GM21528 (cell line): ENCODE measurements around the gene PRKG1.

ENCODE experiments used
- ATAC-seq: cut with Tn5 transposase; IDR thresholded peaks from one replicate; pipeline ENCODE4 v1.9.1; 2021; ENCODE audit warnings: mild to moderate bottlenecking, moderate library complexity; ENCODE audit not compliant: unreplicated experiment, low FRiP score

Gene PRKG1

DNA sequence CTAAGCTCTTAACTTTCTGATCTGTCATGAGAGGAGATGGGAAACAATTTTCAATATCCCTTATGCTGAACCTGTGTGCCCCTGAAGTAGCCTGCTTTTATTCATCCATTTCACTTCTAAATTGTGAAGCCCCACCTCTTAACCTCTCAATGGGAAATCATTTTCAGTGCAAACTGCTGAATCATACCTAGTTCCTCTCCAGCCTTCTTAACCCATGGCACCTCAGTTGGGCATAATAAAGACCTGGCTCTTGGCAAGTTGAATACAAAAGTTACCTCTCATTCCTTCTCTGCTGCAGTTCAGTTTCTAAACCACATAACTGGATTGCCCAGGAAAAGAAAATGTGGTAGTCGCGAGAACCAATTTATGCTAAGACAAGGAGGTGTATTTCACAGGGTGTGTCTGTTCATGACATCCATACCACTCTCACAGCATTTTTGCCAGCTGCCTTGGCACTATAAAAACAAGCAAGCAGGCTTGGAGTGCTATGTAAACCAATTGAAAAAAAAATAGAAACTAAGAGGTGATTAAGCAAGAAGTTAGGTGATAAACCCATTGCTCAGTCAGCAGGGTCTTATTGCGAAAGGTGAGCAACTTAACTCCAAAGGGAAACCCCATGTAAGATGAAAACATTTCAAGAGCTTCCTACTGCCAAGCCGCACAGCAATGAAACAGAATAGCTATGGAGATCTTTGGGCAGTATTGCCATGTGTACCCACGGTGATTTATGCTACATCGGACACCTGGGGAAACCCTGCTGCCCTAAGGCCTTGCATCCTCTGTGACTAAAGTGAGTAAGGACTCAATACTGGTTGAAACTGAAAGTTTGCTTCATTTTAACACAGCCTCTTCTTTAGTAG is 1182.8 kb downstream of the PRKG1 start:
- ATAC-seq, result peak; percentile 100

DNA sequence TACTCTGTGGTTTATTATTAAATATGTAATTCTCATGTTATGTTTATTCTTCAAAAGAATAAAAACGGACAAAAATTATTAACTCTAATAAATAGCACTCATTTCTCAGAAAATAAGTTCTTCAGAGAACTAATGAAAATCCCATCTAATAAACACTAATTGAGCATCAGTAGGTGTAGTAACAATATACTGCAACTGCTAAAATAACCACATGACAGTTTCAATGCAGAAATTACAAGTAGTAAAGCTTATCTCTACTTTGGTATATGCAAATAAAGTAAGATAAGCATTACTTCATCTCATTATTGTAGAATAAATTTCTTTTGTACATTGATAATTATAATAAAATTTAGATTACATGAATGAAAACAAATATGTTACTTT is 1183.4 kb downstream of the PRKG1 start:
- ATAC-seq, result peak; percentile 92

DNA sequence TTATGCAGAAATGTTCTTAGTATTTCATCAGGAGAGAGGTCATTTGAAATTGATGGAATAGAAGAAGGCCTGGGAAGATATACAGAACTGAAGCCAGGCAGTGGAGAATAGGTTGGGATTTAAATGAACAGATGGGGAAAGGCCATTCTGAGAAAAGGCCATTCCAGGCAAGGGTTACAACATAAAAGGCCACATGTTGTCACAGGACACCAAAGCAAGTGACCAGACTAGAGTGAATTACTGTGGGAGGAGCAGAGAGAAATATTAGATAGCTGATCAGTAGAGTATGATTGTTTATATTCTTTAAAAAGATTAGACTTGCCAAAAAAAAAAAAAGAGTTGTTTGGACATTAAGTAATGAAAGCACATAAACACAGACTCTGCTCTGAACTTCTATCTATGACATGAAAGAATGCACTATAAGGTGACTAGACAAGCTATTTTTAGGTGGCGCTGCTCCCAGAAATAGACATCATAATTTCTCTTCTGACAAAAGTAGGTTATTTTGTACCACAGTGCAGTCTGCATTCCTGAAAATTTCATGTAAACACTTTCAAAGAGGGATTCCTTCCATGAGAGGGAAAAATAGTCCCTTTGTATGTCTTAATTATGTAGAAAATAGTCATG is 1184.6 kb downstream of the PRKG1 start:
- ATAC-seq, result no peak

DNA sequence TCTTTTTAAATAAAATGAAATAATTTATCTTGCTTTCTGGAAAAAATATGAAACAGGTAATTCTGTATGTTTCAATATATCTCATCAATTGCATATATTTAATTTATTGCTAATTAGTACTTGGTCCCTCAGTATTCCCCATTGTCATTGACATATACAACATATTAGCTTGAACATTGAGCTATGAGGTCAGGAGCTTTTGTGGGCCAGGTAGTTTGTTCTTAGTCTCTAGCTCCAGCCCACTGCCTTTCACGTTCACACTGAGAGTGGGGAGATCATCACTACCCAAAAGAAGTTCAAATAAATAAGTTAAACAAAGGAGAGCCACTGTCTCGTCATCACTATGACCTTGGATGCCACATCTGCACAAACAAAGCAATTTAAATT is 1185.1 kb downstream of the PRKG1 start:
- no peak for ATAC-seq

DNA sequence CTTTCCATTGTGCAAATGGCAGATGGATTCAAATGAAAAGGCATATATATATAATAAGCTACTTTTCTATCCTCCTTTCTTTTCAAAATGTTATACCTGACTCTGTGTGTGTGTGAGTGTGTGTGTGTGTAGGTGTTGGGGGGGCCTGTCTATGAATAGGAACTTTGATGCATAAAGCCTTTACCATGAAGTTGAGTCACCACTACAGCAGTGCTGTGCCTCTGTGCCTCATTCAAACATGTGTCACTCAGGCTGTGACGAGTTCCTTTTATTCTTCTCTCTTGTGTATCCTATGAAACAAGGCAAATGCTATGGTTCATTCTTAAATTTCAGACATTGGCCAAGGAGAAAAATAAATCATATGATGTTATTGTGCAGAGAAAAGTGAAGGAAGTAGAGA is 1187.1 kb downstream of the PRKG1 start:
- no peak for ATAC-seq

DNA sequence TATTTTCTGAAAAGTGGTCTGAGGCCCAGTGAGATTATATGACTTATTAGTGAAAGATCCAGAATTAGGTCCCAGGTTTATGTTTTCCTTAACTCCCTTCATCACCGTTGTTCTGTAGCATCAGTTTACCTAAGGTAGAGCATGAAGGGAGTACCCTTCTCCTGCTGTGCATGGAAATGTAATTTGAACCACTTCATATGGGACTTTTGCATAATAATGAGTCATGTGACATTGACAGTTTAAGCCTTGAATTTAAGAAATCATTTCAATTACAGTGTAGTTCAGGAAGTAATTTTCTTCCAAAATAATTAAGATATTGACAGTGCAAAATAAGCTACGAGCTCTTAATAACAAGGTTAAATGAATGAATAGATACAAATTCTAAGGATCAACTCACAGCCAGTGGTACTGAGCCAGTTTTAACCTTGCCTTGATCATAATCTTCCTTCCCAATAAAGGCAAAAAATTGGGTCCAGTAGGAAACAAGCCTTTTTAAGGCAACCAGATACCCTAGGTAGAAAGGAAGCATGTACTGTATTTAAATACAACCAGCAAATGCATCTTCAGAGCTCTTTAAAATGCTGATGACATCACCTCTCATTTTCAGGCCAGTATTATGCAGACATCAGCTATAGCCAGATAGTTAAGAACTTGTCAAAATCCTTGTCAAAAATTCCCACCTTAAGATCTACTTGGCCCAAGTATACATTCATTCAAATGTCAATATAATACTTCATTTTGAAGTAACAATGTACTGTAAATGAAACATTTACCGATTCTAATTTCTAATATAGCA is 1191.0 kb downstream of the PRKG1 start:
- no peak for ATAC-seq

DNA sequence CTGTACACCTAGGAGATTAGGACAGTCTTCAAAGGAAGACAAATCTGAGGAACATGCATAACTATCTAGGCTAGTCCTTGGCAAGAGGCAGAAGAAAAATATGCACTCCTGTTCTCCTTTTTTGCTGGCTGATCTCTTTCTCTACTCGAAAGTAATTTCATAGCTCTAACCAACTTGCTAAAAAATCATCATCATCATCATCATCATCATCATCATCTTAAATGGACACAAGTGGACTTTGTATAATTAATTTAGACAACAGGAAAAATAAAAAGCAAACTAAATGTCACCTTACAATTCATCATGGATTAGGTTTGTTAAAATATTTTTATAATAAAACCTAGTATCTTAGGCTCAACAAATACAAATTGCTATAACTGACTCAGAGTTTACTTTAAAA is 1192.6 kb downstream of the PRKG1 start:
- no peak for ATAC-seq

DNA sequence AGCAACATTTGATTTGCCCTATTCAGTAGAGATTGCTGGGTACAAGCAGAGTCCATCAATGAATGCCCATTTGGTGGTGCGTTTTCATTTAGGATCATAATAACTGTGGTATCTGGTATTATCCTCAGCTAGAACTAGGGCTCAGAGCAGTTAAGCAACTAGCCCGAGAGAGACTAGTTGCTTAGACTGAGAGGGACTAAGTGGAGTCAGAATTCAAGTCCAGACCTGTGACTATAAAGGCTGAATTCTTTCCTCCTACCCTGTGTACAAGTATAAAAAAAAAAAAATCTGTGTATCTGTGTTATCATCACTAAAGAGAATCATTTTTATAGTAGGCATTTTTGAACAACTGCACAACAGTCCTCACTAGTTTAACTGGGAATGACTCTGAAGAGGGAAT is 1194.5 kb downstream of the PRKG1 start:
- no peak for ATAC-seq

DNA sequence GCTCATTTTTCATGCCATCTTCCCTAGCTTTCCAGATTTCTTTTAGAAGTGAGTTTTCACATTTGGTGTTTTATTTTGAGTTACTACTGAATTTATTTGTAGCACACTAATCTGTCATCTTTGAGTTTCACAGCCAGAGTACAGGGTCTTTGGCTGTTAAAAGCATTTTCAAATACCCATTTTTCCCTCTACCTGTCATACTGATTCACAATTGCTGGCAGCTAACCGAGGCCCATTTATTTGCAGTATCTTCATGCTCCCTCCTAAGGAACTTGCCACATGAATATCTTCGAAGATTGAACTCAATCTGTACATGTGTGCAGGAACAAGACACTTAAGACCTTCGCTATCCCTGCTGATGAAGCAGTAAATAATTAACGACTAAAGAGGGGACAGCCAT is 1194.9 kb downstream of the PRKG1 start:
- no peak for ATAC-seq

DNA sequence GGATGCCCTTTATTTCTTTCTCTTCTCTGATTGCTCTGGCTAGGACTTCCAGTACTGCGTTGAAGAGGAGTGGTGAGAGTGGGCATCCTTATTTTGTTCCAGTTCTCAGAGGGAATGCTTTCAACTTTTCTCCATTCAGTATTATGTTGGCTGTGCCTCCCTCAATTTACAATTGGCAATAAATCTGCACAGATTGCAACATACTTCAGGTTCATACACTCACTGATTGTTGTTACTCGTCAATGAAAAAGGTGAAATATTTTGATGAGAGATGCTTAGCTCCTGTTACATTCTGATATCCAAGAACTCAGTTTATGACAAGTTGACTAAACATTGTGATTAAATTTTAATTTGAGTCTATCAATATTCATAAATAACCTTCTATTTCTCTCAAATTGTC is 1201.9 kb downstream of the PRKG1 start:
- no peak for ATAC-seq

DNA sequence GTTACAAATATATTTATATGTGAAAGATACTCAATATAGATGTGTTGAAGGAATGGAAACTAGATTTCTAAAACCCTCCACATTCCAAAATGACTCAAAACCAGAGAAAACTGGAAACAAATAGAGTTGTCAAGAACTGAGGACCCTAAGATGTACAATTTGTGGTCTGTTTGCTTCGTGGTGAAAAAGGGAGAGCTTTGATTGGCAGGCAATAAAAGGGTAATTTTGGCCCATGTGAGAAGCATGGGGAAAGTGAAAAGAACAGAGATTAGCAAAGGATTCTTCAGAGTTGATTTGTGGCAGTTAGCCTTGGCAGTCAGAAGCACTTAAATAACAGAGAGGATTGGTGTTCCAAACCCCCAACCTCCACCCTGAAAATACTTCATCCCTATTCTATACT is 1202.7 kb downstream of the PRKG1 start:
- ATAC-seq, result no peak

DNA sequence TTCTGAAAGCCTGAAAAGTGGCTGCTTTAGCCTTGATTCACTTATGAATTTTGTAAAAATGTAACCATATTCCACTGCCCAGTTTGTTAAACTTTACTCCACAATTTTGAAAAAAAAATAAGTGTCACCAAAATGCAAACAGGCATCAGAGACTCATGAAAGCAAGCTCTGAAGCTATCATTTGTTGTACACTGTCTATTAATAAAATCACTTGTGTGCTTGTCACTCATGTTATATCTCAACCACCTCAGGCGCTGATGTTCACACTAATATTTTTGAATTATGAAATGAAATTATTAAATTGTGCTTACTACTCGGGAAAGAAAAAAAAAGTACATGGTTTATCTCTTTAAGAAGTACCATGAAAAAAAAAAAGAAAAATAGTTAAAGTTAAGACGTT is 1205.3 kb downstream of the PRKG1 start:
- no peak for ATAC-seq

DNA sequence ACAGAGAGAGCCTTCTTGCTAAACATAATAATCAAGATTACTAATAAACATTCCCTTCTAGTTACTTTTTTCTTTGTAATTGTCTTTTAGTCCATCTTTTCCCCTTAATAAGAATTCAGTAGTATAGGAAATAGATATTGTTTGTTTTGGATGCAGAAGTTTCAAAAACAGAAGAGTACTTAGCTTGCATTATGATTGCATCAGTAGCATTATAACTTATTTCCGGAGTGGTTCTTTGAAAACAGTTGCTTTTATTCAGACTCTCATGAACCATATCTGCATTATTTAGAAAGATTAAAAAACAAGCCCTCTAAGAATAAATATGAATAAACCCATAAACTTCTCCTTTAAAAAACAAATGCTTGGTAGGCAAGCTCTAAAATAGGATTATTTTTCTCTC is 1205.8 kb downstream of the PRKG1 start:
- no peak for ATAC-seq

DNA sequence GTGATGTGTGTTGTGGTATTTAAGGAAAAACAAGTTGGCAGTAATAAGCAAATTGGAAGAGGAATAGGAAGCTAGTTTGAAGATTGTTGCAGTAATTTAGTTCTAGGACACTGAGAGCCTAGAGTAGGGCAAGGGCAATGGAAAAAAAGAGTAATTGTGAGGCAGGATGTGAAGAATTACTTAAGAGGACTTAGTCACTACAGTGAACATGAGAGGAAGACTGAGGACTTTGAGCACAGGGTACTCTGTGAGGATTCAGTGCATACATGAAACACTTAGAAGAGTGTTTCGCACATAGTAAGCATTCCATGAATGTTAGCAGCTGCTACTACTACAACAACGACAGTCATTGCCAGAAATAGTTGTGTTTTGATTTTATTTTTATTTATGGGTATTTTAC is 1208.9 kb downstream of the PRKG1 start:
- no peak for ATAC-seq

DNA sequence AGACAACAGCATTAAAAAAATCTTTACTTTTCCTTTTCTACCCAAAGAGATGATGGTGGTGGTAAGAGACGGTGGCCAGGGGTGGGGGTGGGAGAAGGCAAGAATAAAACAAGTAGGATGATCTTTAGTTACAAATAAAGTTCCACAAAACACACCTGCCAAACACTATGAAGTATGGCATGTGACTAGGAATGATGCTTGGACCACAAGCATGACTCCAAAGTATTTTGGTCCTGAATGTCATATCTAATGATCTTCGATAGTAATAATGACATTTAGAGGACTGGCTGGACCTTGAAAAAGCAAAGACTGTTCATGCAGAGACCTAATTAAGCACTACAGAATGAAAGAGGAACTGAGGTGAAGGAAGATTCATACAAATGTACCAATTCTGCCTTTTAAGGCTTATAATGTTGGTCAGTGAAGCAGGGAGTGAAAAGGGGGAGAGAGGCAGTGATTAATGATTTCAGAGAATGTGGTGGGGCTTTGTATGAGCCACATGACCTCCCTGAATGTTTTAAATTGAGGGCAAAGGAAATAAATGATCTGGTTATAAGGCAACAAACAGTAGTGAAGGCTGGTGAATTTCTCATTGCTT is 1210.2 kb downstream of the PRKG1 start:
- no peak for ATAC-seq

DNA sequence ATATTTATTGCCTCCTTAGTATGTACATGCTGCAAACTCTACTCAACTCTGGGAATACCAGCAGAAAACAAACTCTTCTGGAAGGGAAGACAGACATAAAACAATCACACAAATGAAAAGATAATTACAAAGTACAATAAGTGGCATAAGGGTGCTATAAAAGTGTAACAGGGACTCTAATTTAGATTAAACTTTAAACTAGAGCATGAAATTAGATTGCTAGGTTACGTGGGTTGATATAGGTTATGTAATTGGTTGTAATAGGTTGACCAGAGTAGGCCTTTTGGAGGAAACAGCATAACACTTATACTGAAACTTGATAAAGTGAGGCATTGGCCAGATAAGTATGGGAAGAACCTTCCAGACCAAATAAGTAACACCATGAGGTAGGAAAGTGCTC is 1213.6 kb downstream of the PRKG1 start:
- ATAC-seq, result no peak

DNA sequence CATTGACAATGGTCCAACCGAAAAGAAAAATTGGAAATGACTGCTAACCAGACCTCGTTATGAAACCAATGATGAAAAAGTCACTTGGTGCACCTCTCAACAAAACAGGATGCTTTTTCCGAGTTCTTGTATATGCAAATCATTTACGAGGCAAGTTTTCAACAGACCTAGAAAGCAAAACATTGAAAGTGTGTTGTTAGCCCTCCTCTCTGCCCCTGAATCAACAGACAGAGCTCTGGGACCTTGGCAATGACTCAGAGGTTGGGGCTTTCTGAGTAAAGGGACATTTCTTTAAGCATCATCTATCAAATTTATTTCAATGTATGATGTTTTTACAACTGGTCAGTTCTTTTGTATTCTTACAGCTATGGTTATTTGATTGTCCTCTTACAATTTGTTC is 1223.5 kb downstream of the PRKG1 start:
- no peak for ATAC-seq

DNA sequence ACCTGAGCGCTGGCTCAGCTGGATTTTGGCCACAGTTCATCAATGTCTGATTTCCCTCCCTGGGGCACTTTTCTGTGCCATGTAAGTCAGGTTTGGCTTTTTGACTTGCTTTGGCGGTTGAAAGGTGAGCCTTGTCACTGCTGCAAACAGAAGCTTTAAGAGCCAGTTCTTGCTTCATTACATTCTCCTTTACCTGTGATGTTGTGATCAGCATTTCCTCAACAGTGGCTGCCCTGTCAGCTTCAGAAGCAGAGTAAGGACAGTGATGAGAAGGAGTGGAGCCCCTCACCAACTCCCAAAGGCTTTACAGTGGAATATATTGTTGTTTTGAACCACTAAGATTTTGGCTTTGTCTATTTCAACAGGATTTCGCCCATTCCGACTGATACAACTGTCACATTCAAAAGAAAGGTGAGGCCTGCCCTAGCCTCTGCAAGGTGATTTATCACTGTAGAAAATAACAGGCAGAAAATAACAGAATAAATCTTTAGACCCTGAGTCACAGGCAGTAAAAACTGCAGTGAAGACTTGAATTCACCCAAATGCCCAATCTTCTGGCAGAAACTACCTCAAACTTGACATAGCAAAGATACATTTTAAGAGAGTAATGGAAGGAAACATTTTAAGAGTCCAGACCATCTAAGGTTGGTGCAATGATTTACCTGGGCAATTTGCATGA is 1226.5 kb downstream of the PRKG1 start:
- no peak for ATAC-seq

DNA sequence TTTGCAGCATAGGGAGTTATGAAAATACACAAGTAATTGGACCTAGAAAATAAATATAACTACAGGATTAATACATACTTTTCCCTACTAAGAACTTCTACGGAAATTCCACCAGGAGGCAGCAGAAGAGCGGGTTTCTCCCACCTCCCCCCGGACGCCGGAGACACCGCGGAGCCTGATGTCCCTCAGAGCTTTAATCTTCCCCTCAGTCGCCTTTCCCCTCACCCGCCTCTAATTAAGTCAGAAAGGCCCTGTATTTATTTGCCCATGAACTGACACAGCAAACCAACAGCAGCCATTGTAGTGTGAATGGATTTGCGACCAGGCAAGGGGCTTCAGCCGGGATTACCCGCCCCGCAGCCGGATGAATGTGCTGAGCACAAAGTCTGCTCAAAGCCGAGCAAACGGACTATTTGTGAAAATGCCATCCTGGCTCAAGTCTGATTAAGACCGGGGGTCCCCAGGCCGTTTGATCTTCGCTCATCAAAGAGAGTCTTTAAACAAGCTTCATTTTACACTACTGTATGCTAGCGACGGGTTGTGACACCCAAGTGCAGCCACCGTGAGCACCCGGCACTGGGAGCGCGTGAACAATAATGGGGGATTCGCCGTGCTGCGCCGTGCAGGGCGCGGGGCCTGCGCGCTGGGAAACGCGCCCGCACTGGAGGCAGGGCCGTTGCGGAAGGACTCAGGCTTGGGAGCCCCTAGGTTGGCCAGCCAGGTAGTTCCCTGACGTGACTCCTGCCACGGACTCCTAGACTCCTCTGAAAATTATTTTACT is 1234.2 kb downstream of the PRKG1 start:
- peak; percentile 73 for ATAC-seq

DNA sequence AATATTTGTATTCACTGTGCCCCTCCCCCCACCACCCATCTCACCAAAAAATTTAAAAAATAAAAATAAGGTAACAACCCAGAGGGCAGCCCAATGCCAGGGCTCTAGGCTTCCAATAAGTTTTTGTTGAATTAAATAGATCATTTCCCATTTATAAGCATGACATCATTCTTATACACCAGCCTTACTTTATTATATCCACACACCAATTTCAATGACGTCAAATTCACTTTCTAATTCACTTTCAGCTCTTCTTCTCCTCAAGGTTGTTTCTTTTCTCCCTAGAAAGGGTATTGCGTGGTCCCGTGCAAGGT is 1238.6 kb downstream of the PRKG1 start:
- ATAC-seq, result no peak
